Measurements from ENCODE around the gene BAZ2B.

BAZ2B gene, protein sequence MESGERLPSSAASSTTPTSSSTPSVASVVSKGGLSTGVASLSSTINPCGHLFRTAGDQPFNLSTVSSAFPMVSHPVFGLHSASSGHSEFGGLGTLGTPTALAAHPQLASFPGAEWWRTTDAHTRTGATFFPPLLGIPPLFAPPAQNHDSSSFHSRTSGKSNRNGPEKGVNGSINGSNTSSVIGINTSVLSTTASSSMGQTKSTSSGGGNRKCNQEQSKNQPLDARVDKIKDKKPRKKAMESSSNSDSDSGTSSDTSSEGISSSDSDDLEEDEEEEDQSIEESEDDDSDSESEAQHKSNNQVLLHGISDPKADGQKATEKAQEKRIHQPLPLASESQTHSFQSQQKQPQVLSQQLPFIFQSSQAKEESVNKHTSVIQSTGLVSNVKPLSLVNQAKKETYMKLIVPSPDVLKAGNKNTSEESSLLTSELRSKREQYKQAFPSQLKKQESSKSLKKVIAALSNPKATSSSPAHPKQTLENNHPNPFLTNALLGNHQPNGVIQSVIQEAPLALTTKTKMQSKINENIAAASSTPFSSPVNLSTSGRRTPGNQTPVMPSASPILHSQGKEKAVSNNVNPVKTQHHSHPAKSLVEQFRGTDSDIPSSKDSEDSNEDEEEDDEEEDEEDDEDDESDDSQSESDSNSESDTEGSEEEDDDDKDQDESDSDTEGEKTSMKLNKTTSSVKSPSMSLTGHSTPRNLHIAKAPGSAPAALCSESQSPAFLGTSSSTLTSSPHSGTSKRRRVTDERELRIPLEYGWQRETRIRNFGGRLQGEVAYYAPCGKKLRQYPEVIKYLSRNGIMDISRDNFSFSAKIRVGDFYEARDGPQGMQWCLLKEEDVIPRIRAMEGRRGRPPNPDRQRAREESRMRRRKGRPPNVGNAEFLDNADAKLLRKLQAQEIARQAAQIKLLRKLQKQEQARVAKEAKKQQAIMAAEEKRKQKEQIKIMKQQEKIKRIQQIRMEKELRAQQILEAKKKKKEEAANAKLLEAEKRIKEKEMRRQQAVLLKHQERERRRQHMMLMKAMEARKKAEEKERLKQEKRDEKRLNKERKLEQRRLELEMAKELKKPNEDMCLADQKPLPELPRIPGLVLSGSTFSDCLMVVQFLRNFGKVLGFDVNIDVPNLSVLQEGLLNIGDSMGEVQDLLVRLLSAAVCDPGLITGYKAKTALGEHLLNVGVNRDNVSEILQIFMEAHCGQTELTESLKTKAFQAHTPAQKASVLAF (N-terminal part only)

DNA sequence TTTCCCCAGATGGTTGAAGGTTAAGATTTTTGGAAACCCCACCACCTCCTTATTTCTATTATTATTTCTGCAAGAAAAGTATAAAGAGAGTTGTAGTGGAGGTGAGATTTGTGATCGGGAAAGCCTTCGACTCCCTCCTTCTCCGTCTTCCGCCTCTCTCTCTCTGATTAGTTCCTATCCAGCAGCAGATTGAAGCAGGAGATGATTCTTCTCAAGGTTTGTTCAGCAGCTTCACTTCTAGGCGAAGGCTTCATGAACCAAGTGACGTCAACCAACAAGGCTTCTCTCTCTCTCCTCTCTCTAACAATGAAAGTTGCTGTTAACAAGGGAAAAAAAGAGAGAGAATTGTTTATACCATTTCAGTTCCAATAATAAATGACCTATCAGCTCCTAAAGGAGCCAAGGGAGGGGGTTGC lies at the start of gene BAZ2B:
BAZ2B (minus strand) TSS at position 263 of the 416 bp plus-strand sequence. CDS start 137,829 bp downstream, outside the sequence.
- no peak for TF ChIP-seq ZNF70 (CRISPR knock-in tag; IDR thresholded peaks at IDR 0.05)
- TF ChIP-seq CREB5 (CRISPR knock-in tag; IDR thresholded peaks at IDR 0.05; ENCODE audit: low read depth), result 0 out of 2 replicates have a peak, but pooled peaks have one; percentile 41
- no peak for TF ChIP-seq PATZ1 (CRISPR knock-in tag; IDR thresholded peaks at IDR 0.05; ENCODE audit: borderline replicate concordance)
- TF ChIP-seq GLIS3 (CRISPR knock-in tag; IDR thresholded peaks at IDR 0.05), result no peak
- ATAC-seq, result peak; percentile 68

- no peak for ATAC-seq
- TF ChIP-seq GLIS3 (CRISPR knock-in tag; IDR thresholded peaks at IDR 0.05), result no peak
- TF ChIP-seq ZNF8 (CRISPR knock-in tag; IDR thresholded peaks at IDR 0.05), result peak; percentile 22; the same call in 1 of the 2 replicates
Observed at GRCh38 chr2:159661286-159661685, 44.9 kb upstream of the BAZ2B start.

GRCh38 chr2:159658881-159659873 lies 42.8 kb upstream of the BAZ2B start:
- TF ChIP-seq CSDC2 (CRISPR knock-in tag; IDR thresholded peaks at IDR 0.05) (no peak), ZNF8 (CRISPR knock-in tag; IDR thresholded peaks at IDR 0.05) (no peak), ZFP30 (CRISPR knock-in tag; IDR thresholded peaks at IDR 0.05) (no peak), ZFP3 (CRISPR knock-in tag; IDR thresholded peaks at IDR 0.05) (no peak), PATZ1 (CRISPR knock-in tag; IDR thresholded peaks at IDR 0.05; ENCODE audit: borderline replicate concordance) (no peak), ZNF565 (CRISPR knock-in tag; conservative IDR thresholded peaks at IDR 0.05; ENCODE audit: low read depth) (no peak), GLIS3 (CRISPR knock-in tag; IDR thresholded peaks at IDR 0.05) (no peak), ISL1 (CRISPR knock-in tag; IDR thresholded peaks at IDR 0.05) (no peak), TOX (CRISPR knock-in tag; IDR thresholded peaks at IDR 0.05; ENCODE audit: borderline replicate concordance) (no peak), SNAI2 (CRISPR knock-in tag; IDR thresholded peaks at IDR 0.05) (no peak), ZNF70 (CRISPR knock-in tag; IDR thresholded peaks at IDR 0.05) (no peak), PPARA (CRISPR knock-in tag; IDR thresholded peaks at IDR 0.05; ENCODE audit: borderline replicate concordance) (no peak), CREB5 (CRISPR knock-in tag; IDR thresholded peaks at IDR 0.05; ENCODE audit: low read depth) (no peak), ESRRG (CRISPR knock-in tag; IDR thresholded peaks at IDR 0.05) (no peak), BACH2 (CRISPR knock-in tag; IDR thresholded peaks at IDR 0.05; ENCODE audit: borderline replicate concordance) (no peak), ZC3H10 (CRISPR knock-in tag; IDR thresholded peaks at IDR 0.05) (no peak)
- TF ChIP-seq, protein P1, sequence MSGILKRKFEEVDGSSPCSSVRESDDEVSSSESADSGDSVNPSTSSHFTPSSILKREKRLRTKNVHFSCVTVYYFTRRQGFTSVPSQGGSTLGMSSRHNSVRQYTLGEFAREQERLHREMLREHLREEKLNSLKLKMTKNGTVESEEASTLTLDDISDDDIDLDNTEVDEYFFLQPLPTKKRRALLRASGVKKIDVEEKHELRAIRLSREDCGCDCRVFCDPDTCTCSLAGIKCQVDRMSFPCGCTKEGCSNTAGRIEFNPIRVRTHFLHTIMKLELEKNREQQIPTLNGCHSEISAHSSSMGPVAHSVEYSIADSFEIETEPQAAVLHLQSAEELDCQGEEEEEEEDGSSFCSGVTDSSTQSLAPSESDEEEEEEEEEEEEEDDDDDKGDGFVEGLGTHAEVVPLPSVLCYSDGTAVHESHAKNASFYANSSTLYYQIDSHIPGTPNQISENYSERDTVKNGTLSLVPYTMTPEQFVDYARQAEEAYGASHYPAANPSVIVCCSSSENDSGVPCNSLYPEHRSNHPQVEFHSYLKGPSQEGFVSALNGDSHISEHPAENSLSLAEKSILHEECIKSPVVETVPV (CRISPR knock-in tag; IDR thresholded peaks at IDR 0.05), result no peak
- TF ChIP-seq, protein P2, sequence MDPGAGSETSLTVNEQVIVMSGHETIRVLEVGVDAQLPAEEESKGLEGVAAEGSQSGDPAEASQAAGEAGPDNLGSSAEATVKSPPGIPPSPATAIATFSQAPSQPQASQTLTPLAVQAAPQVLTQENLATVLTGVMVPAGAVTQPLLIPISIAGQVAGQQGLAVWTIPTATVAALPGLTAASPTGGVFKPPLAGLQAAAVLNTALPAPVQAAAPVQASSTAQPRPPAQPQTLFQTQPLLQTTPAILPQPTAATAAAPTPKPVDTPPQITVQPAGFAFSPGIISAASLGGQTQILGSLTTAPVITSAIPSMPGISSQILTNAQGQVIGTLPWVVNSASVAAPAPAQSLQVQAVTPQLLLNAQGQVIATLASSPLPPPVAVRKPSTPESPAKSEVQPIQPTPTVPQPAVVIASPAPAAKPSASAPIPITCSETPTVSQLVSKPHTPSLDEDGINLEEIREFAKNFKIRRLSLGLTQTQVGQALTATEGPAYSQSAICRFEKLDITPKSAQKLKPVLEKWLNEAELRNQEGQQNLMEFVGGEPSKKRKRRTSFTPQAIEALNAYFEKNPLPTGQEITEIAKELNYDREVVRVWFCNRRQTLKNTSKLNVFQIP (CRISPR knock-in tag; IDR thresholded peaks at IDR 0.05; ENCODE audit: borderline replicate concordance, low read depth), result no peak
- no peak for ATAC-seq

Data from SK-N-SH treated with all-trans-retinoic acid at 6 μM for 48 hours (cell line).